GM13976 (cell line): ENCODE data around the gene WNK2.

Experiments used
- DNase-seq: peaks from one replicate; pipeline ENCODE4 v3.0.0; 2012; ENCODE audit warnings: low spot score
- CTCF ChIP-seq: IDR thresholded peaks from 2 replicates; pipeline ENCODE4 v1.5.1; 2012; ENCODE audit warnings: borderline replicate concordance, mild to moderate bottlenecking; ENCODE audit not compliant: insufficient read depth; ENCODE audit errors: extremely low read depth, missing control alignments, control extremely low read depth
- in situ Hi-C: fragments of 300-500 bp; cut with MboI; formaldehyde crosslinking; loops from one replicate; pipeline ENCODE4 v1.12.0; 2022; ENCODE audit warnings: low sequenced_read_pairs, mixed read lengths, inconsistent platforms; ENCODE audit not compliant: unreplicated experiment

The WNK2 gene

GRCh38 chr9:93268551-93269314 lies 84.8 kb downstream of the WNK2 start:
- in situ Hi-C loops, result no loop called here
- peak; percentile 78 for DNase-seq
- no peak for TF ChIP-seq CTCF

- no peak for DNase-seq
- no peak for TF ChIP-seq CTCF
- in situ Hi-C loops, result no loop called here
Measured at GRCh38 chr9:93270976-93271375, 87.0 kb downstream of the WNK2 start.

GRCh38 chr9:93276973-93277372 lies 93.0 kb downstream of the WNK2 start:
- DNase-seq, result no peak
- TF ChIP-seq CTCF, result no peak
- in situ Hi-C loops, result no loop called here

GRCh38 chr9:93278144-93278543 lies 94.2 kb downstream of the WNK2 start:
- TF ChIP-seq CTCF, result no peak
- in situ Hi-C loops, result no loop called here
- no peak for DNase-seq

- DNase-seq, result no peak
- TF ChIP-seq CTCF, result no peak
- in situ Hi-C loops, result no loop called here
Measured at GRCh38 chr9:93280661-93281259, 96.8 kb downstream of the WNK2 start.

GRCh38 chr9:93286252-93287188 lies 102.6 kb downstream of the WNK2 start:
- in situ Hi-C loops, result no loop called here
- no peak for DNase-seq
- no peak for TF ChIP-seq CTCF
